Measurements from ENCODE around the gene POMC.

GRCh38 chr2:25165992-25166875 is 2.1 kb downstream of the POMC start:
- peak; percentile 55 for TF ChIP-seq CTCF (IDR thresholded peaks at IDR 0.05; ENCODE audit: borderline replicate concordance, extremely low read depth, low read length, poor library complexity, severe bottlenecking)
- TF ChIP-seq EZH2 (IDR thresholded peaks at IDR 0.05; ENCODE audit: borderline replicate concordance, low read depth, low read length, severe bottlenecking): no peak

Data from DND-41 (cell line).